GM19240 (cell line): ENCODE measurements around the gene CDHR5.

Experiments used
- DNase-seq: peaks from one replicate; pipeline ENCODE4 v3.0.0; 2011; ENCODE audit warnings: low spot score; ENCODE audit not compliant: insufficient read length

The CDHR5 gene

DNA sequence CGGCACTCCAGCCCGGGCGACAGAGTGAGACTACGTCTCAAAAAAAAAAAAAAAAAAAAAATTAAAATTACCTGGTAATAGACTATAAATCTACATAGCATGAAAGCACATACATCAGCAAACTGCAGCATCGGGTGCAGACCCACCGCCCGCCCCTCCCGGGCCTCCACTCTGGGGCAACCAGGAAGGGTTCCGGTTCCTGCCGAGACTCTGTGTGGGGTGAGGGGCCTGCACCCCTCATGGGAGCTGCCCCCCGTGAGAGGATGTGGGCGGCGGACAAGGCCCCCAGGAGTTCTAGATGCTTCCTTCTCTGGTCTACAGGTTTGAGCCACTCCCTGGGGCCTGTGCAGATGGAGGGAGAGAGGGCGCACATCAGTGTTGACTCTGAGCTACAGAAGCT lies 21.5 kb upstream of the CDHR5 start:
- no peak for DNase-seq

DNA sequence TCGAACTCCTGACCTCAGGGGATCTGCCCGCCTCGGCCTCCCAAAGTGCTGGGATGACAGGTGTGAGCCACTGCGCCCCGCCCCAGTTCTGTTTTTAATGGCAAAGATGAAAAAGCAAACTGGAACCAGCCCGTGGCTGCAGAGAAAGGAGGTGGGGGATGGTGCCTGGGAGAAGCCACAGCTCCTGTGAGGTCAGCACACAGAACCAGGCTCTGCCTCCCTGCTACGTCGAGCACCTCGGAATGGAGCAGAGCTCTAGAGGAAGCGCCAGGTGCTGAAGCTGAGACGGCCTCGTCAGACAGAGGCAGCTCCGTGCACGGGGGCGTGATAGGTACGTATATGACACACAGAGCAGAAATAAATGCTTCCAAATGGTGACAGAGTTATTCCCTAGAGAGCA lies 20.8 kb upstream of the CDHR5 start:
- no peak for DNase-seq

DNA sequence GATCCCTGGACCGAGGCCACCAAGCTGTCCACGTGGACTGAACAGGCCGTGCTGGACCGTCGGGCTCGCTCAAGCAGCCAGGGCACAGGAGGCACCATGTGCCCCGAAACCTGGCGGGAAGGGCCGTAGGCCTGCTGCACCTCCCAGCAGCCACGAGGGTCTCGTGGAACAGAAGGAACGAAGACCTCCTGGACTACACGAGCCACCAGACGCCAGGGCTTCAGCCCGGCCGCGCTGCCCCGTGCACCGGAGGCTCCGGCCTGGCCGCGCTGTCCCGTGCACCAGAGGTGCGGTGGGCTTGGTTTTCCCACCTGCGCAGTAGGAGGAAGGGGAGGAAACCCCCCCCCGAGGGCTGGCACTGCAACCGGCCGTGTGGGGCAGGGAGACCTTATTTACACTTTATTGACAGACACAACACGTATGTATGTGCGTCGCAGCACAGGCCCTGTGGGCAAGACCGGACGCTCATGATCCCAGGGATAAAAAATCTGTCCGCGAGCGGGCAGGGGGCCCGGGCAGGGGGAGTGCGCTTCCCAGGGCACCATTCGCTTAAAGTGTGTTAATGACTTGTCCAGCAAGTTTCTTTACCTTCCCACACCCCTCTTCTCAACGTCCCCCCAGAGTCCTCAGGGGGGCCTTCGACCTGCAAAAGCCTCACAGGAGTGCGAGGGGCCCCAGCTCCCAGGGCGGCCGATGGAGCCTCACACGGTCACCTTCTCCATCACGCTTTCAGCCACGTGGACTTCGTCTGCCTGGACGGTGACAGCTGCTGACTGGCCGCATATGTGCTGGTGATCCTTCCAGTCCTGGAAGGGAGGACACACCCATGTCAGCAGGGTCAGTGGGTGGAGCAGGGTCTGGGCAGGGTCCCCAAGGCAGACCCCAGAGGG lies 19.3 kb upstream of the CDHR5 start:
- DNase-seq = no peak

DNA sequence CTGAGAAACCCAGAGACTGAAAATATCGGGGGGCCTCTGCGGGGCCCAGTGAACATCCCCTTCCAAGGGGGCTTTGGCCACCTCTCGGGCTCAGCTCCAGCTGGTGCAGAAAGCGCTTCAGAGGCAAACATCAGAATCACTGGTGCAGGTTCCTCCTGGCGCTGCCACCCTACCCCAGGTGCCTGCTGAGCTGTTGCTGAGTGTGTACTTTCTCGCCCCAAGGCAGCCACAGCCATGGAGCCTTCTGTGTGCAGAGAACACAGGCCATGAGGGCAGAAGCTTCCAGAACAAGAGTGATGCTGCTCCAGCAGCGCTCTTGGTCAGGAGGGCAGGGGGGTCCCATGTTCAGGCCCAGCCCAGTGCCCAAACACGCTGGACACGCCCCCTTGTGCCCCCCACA lies 18.6 kb upstream of the CDHR5 start:
- no peak for DNase-seq

DNA sequence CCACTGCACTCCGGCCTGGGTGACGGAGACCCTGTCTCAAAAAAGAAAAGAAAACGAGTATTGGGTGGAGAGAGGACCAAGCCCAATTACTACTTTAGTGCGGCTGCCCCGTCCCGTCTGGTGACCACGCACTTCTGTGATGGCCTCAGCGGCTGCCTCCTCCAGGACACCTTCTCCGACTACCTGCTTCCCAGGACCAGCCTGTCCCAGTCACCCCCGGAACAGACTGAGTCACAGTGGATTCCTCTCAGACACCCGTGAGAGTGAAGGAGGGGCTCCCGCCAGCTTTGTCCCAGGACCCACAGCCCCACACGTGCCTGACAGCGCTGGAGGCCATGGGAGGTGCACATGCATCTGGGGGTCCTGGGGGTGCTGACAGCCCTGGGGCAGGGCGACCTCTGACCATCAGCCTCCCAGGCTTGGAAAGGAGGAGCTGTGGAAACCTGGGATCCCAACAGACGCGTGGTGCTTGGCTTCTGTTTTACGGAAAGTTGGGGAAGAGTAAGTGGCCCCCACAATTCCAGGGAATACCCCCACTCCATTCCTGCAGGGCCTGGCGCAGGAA lies 17.1 kb upstream of the CDHR5 start:
- no peak for DNase-seq

DNA sequence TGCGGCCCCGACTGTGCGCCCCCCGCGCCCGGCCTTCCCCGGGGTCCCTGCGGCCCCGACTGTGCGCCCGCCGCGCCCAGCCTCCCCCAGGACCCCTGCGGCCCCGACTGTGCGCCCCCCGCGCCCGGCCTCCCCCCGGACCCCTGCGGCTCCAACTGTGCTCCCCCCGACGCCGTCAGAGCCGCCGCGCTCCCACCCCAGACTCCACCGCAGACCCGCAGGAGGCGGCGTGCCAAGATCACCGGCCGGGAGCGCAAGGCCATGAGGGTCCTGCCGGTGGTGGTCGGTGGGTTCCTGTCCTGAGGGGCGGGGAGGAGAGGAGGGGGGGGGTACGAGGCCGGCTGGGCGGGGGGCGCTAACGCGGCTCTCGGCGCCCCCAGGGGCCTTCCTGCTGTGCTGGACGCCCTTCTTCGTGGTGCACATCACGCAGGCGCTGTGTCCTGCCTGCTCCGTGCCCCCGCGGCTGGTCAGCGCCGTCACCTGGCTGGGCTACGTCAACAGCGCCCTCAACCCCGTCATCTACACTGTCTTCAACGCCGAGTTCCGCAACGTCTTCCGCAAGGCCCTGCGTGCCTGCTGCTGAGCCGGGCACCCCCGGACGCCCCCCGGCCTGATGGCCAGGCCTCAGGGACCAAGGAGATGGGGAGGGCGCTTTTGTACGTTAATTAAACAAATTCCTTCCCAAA lies 15.4 kb upstream of the CDHR5 start:
- DNase-seq = no peak

DNA sequence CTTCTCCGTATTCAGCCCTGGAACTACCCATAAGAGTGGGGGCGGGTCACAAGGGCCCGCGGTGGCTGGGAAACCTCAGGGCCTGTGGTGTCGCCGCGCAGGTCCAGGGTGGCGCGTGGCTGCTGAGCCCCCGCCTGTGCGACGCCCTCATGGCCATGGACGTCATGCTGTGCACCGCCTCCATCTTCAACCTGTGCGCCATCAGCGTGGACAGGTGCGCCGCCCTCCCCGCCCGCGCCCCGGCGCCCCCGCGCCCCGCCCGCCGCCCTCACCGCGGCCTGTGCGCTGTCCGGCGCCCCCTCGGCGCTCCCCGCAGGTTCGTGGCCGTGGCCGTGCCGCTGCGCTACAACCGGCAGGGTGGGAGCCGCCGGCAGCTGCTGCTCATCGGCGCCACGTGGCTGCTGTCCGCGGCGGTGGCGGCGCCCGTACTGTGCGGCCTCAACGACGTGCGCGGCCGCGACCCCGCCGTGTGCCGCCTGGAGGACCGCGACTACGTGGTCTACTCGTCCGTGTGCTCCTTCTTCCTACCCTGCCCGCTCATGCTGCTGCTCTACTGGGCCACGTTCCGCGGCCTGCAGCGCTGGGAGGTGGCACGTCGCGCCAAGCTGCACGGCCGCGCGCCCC lies 14.7 kb upstream of the CDHR5 start:
- no peak for DNase-seq

DNA sequence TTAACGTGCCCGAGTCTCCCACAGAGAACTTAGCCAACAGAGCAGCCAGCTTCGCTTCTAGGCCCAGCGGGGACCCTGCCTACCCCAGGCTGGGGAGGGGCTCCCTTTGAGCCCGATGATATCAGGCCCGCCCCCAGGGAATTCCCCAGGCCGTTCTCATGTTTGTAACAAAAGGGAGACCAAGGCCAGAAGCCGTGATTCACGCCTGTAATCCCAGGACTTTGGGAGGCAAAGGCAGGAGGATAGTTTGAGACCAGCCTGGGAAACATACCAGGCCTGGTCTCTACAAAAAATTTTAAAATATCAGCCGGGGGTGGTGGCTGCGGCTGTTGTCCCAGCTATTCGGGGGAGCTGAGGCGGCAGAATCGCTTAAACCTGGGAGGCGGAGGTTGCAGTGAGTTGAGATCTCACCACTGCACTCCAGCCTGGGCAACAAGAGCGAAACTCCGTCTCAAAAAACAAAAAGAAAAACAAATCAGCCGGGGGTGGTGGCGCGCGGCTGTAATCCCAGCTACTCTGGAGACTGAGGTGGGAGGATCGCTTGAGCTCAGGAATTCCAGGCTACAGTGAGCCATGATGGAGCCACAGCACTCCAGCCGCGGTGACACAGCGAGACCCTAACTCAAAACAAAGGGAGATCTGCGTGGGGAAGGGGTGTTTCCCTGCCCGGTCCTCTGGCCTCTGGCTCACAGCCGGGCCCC lies 14.0 kb upstream of the CDHR5 start:
- no peak for DNase-seq

DNA sequence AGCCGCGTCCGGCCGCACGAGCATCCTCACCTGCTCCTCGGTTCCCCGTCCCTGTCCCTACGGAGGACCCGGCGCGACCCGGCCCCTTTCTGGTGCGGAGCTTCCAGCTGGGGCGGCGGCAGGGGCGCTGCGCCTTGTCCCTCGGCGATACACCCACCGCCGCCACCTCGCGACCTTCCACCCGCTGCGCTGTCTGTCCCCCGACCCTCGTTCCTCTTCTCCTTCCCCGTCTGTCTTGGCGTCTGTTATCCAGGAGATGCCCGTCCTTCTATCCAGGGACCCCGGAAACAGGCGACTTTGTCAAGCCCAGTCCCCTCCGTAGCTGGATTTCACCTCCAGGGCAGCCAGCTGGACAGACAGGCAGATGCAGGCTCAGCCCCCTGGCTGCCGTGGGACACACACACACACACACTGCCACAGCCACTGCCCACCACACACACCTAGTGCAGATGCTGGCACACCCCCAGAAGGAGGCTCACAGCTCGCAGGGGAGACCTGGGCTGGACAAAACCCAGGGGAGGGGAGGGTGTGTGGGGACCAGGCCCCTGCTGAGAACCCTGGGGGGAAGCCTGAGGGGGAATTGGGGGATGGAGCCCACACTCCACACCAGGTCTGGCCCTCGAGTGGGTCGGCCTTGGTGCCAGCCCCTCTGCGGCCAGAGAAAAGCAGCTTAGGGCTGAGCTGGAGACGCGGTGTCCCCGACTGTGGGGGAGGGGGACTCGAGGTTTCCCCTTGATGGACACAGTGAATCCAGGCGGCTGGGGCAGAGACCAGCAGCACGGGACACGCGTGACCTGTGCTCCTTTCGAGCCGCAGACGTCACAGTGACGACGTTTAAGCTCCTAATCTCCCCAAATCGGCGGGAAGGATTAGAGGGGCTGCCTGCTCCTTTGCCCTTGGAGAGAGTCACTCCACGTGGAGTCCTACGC lies 13.1 kb upstream of the CDHR5 start:
- no peak for DNase-seq

DNA sequence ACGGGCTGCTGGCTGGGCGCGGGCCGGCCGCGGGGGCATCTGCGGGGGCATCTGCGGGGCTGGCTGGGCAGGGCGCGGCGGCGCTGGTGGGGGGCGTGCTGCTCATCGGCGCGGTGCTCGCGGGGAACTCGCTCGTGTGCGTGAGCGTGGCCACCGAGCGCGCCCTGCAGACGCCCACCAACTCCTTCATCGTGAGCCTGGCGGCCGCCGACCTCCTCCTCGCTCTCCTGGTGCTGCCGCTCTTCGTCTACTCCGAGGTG lies 12.5 kb upstream of the CDHR5 start:
- DNase-seq = no peak

DNA sequence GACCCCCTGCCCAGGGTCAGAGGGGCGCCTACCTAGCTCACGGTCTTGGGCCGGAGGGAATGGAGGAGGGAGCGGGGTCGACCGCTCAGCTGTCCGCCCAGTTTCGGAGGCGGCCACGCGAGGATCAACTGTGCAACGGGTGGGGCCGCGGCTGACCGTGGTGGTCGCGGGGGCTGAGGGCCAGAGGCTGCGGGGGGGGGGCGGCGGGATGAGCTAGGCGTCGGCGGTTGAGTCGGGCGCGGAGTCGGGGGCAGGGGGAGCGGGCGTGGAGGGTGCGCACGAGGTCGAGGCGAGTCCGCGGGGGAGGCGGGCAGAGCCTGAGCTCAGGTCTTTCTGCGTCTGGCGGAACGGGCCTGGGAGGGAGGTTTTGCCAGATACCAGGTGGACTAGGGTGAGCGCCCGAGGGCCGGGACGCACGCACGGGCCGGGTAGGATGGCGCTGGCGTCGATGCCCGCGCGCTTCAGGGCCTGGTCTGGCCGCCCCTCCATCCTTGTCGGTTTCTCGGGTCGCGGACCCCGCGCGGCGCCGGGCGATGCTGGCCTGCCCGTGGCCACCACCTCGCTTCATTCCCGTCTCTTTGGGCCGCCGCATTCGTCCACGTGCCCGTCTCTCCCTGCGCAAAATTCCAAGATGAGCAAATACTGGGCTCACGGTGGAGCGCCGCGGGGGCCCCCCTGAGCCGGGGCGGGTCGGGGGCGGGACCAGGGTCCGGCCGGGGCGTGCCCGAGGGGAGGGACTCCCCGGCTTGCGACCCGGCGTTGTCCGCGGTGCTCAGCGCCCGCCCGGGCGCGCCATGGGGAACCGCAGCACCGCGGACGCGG lies 12.0 kb upstream of the CDHR5 start, which contains the start of gene DRD4:
DRD4 (plus strand) TSS at position 759 of the 822 bp plus-strand sequence; CDS start at position 795, 36 bp downstream.
- no peak for DNase-seq

DNA sequence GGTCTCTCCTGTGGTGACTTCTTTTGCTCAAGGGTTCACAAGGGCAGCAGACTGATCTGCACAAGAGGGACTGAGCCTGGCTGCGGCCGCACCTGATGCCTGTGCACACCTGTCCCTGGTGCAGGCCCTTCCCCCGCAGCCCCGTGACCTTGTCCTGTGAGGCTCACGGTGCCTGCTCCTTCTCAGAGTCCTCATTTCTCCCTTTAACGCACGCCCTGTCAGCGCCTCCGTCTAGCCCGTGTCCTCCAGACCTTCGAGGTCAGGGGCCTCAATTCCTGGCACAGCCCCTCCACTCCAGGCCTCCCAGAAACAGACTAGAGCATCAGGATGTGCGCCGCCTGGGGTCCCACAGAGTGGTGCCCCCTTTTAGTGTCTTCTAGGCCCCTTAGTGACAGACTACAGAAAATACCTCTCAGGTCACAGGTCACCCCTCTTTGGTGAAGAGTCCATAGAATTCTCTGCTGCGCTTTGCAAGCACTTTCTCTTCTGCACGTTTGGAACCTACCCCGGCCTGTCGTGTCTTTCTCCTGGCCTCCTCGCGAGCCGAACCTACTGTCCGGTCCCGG lies 11.3 kb upstream of the CDHR5 start:
- no peak for DNase-seq

DNA sequence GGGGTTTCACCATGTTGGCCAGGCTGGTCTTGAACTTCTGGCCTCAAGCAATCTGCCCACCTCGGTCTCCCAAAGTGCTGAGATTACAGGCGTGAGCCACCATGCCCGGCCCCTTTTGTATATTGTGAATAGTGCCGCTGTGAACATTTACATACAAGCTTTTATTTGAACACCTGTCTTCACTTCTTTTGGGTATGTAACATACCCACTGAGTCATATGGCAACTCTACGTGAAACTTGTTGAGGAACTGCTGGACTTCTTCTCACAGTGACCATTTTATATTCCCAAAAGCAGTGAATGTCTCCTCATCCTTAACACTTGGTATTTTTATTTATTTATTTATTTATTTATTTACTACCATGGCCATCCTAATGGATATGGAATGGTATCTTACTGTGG lies 6.1 kb upstream of the CDHR5 start:
- DNase-seq = no peak

DNA sequence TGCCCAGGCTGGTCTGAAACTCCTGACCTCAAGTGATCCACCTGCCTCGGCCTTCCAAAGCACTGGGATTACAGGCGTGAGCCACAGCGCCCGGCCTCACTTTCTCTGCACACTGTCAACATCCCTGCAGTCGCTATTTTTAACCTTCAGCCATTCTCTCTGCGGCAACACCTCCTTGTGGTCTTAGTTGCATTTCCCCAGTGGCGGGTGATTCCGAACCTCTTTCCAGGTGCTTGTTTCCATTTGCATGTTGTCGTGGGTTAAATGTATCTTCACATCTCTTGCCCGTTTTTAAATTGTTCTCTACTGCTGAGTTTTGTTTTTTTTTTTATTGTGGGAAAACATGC lies 4.5 kb upstream of the CDHR5 start:
- no peak for DNase-seq

DNA sequence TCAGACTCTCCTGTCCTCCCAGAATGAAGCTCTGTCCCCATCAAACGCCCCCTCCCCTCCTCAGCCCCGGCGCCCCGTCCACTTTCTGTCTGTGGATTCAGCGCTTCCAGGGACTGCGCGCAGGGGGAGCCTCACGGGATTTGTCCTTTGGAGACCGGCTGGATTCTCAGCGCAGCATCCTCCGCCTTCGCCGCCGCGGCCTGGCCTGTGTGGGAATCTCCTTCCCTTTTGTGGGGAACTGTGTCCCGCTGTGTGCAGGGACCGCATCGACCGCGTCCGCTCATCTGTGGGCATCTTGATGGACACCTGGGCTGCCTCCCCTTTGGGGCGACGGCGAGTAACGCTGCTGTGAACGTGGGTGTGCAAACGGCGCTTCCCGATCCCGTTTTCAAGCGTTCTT lies 3.3 kb upstream of the CDHR5 start:
- DNase-seq = no peak

DNA sequence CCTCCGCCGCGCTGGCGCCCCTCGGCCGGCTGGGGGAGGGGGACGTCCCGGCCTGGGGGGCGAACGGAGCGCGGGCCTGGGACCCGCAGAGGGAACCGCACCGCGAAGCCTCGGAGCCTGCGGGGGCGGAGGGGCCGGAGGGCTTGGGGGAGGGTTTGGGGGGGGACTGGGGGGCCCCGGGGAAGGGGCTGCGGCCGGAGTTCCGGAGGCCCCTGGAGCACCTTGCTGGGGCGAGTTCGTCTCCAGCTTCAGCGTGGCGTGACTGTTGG lies 2.5 kb upstream of the CDHR5 start:
- DNase-seq = no peak

DNA sequence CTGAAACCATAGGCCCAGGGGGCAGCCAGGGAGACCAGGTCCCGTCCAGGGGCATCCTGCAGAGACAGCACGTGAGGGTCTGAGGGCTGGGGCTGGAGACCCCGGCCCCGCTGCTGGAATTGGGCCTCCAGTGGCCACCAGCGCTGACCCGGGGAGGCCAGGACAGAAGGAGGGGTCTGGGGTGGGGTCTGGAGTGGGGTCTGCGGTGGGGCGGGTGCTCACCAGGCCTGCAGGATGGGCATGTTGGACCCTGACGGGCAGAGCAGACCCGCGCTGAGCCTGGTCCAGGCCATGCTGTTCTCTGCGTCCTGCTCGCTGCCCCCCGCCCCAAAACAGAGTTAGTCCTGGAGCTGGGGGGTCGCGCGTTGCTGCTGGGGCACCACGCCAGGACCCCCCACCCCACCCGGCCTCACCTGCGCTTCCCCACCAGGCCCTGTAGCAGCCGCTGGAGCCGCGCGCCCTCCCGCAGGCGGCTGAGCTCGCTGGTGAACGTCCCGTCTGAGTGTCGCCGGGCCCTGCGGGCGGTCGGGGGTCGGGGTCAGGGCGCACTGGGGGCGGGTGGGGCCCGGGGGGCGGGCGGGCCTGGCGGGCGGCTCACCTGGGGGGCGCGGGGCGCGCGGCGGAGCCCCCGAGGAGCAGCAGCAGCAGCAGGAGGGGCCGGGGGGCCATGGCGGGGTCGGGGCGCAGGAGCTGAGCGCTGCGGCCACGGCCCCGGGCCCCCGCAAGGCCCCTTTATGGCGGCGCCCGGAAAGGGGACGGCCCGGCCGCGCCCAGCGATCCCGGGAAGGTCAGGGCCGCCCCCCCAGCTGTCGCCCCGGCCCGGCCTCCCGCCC lies 1.9 kb upstream of the CDHR5 start, which contains the start of gene SCT:
SCT (minus strand) TSS at position 707 of the 833 bp plus-strand sequence; CDS start at position 669, 38 bp downstream.
- DNase-seq = no peak

DNA sequence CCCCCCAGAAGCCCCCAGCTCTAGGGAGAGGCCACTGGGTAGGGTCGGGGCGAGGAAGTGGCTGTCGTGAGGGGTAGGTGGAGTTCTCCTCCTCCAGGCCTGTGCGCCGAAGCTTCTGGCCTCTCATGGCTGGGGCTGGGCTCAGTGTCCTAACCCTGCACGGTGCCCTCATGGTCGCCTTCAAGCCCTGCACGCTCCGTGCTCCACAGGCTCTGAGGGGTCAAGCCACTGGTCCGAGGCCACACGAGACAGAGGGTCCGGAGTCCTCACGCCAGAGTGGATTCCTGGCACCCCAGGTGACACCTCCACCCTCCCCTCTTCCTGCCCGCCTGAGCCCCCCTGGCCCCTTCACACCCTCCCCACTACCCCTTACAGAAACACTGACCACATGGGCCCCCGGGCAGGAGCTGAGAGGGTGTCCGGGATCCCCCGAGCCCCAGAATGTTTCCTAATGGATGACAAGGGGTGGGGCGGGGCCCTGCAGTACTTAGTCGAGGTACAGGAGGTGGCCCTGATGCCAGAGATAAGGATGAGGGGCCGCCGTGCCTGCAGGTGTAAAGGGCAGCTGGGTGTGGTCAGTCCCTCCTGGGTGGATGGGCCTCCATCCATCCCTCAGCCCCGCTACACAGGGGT lies 997 bp upstream of the CDHR5 start:
- DNase-seq = no peak
